Fibroblast of villous mesenchyme (primary cell): ENCODE results near the gene MORC4. TPM values are rescaled to one million over a fixed set of nuclear protein-coding genes. Genes with fewer than 3 reads are reported as not detected.

Experiments
- DNase-seq: peaks from one replicate; pipeline ENCODE4 v3.0.0-alpha.2; 2010; ENCODE audit warnings: low read depth
- H3K4me3 ChIP-seq: 2 replicates; pipeline ENCODE4 v1.5.1; 2011; ENCODE audit warnings: low read depth, mild to moderate bottlenecking, low read length
- total RNA-seq: library from RNA; depleted of rRNA; stranded (reverse); fragments of >200 nt; gene quantifications from 2 replicates; pipeline ENCODE4 v1.2.3, GENCODE V29; 2012
- TF ChIP-seq, protein P1 (sequence below): IDR thresholded peaks from 2 replicates; pipeline ENCODE4 v1.5.1; 2012; ENCODE audit warnings: low read depth, mild to moderate bottlenecking, low read length; ENCODE audit not compliant: insufficient read depth

The MORC4 gene
- total RNA-seq, 1 donor, result 33.7 TPM

DNA sequence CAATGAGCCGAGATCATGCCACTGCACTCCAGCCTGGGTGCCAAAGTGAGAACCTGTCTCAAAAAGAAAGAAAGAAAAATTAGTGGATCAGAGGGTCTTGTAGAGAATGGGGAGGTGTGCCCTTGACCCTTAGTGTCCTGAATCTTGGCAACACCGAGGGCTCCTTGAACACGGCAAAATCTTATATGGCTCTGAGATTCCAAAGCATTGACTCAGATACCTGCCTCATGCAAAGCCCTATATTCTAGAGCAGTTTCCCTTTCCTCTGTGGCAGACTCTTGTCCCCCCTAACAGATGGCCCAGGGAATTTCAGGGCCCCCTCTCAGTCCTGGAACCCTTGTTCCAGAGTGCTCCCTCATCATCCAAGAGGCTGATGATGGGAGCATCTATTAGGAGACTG is 73.0 kb downstream of the MORC4 start:
- H3K4me3 ChIP-seq, result no peak overlapping the region
- TF ChIP-seq, protein P1, sequence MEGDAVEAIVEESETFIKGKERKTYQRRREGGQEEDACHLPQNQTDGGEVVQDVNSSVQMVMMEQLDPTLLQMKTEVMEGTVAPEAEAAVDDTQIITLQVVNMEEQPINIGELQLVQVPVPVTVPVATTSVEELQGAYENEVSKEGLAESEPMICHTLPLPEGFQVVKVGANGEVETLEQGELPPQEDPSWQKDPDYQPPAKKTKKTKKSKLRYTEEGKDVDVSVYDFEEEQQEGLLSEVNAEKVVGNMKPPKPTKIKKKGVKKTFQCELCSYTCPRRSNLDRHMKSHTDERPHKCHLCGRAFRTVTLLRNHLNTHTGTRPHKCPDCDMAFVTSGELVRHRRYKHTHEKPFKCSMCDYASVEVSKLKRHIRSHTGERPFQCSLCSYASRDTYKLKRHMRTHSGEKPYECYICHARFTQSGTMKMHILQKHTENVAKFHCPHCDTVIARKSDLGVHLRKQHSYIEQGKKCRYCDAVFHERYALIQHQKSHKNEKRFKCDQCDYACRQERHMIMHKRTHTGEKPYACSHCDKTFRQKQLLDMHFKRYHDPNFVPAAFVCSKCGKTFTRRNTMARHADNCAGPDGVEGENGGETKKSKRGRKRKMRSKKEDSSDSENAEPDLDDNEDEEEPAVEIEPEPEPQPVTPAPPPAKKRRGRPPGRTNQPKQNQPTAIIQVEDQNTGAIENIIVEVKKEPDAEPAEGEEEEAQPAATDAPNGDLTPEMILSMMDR, result no peak
- DNase-seq, result no peak

GRCh38 chrX:106921637-106922036 is 78.4 kb downstream of the MORC4 start:
- no peak overlapping the region for H3K4me3 ChIP-seq
- peak; percentile 11 for DNase-seq
- TF ChIP-seq, protein P1, result no peak

DNA sequence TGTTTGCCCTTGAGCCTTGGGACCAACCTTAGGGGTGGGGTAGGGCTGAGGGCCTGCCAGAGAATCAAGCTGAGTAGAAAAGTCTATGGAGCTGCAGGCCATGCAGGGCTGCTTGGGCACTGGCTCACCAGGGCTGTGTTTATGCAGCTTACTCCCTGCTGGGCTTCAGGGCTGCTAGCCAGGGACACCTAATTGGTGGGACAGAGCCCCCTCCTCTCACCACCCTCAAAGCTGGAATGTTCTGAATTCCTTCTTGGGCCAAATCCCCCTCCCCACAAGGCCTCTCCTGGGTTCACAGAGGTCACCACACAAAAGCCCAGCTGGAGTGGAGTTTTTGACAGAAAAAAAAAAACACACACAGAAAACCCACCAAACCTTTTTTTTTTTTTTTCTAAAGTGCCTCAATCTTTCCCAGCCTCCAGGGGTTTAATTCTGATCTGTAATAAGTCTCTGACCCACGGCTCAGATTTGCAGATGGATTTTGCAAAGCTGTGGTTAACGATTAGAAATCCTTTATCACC is 80.0 kb downstream of the MORC4 start, which contains the start of gene CLDN2:
Gene CLDN2 (plus strand): TSS at position 471 of the 521 bp plus-strand sequence. CDS start 7,827 bp downstream, outside the sequence.
- TF ChIP-seq, protein P1, result no peak
- DNase-seq, result no peak
- H3K4me3 ChIP-seq, result no peak within 1 kb of the TSS

- H3K4me3 ChIP-seq, result no peak overlapping the region
- peak; percentile 35 for DNase-seq
- TF ChIP-seq, protein P1, result no peak
Measured at GRCh38 chrX:106917830-106918500, 82.0 kb downstream of the MORC4 start.

DNA sequence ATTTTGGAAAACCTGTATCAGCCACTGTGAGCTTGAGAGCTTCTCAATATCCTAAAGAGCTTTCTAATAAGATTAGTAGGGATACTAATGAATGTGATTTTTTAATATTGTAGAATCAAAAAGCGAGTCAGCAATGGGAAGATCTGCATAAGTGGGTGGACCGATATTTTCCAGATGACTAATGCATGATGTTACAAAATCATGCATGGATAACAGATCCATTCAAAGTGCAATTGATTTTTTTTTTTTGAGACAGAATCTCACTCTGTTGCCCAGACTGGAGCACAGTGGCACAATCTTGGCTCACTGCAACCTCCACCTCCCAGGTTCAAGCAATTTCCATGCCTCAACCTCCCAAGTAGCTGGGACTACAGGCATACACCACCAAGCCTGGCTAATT is 87.1 kb downstream of the MORC4 start:
- TF ChIP-seq, protein P1, result no peak
- H3K4me3 ChIP-seq, result no peak overlapping the region
- DNase-seq, result peak; percentile 29

- TF ChIP-seq, protein P1, result no peak
- no peak overlapping the region for H3K4me3 ChIP-seq
- DNase-seq, result no peak
Measured at GRCh38 chrX:106906361-106906760, 93.7 kb downstream of the MORC4 start.

GRCh38 chrX:106905064-106905708 is 94.8 kb downstream of the MORC4 start:
- TF ChIP-seq, protein P1, result no peak
- no peak overlapping the region for H3K4me3 ChIP-seq
- DNase-seq, result no peak
